Endothelial cell of umbilical vein (primary cell): ENCODE measurements around the gene APOO.

Experiments
- POLR2A ChIP-seq: IDR thresholded peaks from 2 replicates; pipeline ENCODE4 v1.6.1; 2012; ENCODE audit warnings: low read depth, mild to moderate bottlenecking, control low read depth, low read length
- POLR2AphosphoS5 ChIP-seq: IDR thresholded peaks from 2 replicates; pipeline ENCODE4 v1.6.1; 2012; ENCODE audit warnings: low read depth, mild to moderate bottlenecking, control low read depth, low read length, moderate library complexity; ENCODE audit not compliant: insufficient read depth
- TF ChIP-seq, protein P1 (sequence below), 2 donors: IDR thresholded peaks; 1 replicate in 1 of 2; 2 replicates in 1 of 2; pipeline ENCODE4 v1.5.1; 2011; ENCODE audit warnings: low read length in 2 of 2, mild to moderate bottlenecking in 2 of 2, moderate library complexity in 2 of 2, control low read depth in 1 of 2, inconsistent platforms in 1 of 2, low read depth in 1 of 2; ENCODE audit not compliant: insufficient read depth in 1 of 2; ENCODE audit errors: extremely low read depth in 1 of 2

DNA sequence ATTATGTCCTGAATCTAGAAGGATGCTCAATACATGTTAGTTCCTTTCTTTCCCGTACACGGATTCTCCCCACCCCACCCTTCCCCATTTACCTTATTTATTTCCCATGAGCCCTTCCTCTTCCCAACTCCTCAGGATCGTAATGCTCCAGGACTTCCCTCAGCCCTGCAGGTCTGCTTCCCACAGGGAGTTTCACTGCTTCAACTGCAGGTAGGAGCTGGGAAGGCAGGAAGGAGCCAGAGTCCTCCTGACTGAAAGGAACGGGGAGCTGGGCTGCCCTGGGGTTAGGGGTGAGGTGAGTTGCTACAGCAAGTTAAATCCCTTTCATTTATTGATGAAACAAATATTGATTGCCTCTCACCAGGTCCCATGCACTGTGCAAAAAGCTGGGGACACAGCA, 91.6 kb downstream of the APOO start:
- no peak for TF ChIP-seq POLR2A
- TF ChIP-seq, protein P1, sequence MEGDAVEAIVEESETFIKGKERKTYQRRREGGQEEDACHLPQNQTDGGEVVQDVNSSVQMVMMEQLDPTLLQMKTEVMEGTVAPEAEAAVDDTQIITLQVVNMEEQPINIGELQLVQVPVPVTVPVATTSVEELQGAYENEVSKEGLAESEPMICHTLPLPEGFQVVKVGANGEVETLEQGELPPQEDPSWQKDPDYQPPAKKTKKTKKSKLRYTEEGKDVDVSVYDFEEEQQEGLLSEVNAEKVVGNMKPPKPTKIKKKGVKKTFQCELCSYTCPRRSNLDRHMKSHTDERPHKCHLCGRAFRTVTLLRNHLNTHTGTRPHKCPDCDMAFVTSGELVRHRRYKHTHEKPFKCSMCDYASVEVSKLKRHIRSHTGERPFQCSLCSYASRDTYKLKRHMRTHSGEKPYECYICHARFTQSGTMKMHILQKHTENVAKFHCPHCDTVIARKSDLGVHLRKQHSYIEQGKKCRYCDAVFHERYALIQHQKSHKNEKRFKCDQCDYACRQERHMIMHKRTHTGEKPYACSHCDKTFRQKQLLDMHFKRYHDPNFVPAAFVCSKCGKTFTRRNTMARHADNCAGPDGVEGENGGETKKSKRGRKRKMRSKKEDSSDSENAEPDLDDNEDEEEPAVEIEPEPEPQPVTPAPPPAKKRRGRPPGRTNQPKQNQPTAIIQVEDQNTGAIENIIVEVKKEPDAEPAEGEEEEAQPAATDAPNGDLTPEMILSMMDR (IDR thresholded peaks at IDR 0.05; ENCODE audit: extremely low read depth in 1 of 2, insufficient read depth in 1 of 2, low read depth in 1 of 2, low read length in 2 of 2) = no peak
- TF ChIP-seq POLR2AphosphoS5 = no peak
